ENCODE results near the gene LRRTM2. TPM values are rescaled to one million over a fixed set of nuclear protein-coding genes. Genes with fewer than 3 reads are reported as not detected.

Gene LRRTM2
- total and polyA plus RNA-seq, 2 donors (not counting 1 experiment from before 2014, with no cell fraction given) = 0.33 to 1.3 TPM

DNA sequence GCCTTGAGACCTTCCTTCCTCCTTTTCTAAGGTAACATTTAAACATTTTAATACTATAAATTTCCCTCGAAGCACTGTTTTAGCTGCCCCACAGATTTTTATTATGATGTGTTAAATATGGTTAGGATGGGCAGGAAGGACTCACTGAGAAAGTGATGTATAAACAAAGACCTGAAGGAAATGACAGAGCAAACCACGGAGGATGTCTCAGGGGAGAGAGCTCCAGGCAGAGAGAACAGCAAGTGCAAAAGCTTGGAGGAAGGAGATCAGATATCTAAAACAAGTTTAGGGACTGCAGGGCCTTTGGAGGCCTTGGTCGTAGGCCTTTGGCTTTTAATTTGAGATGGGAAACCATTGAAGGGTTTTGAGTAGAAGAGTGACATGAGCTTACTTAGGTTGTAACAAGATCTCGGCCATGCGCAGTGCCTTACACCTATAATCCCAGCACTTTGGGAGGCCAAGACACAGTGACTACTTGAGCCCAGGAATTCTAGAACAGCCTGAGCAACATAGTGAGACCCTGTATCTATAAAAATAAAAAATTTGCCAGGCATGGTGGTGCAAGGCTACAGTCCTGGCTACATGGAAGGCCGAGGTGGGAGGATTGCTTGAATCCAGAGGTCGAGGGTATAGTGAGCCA, 35.5 kb upstream of the LRRTM2 start:
- H3K79me2 ChIP-seq (ENCODE audit: control insufficient read depth, insufficient read depth, low read length) = no peaks in the 10 kb centered on the region
- H3K9me3 ChIP-seq (ENCODE audit: control insufficient read depth, insufficient read depth, low read depth, low read length) = no peaks in the 10 kb centered on the region
- no peak overlapping the region for H3K27ac ChIP-seq (ENCODE audit: insufficient read depth, low read length)
- DNase-seq (ENCODE audit: low read depth in 2 of 2) = no peak
- H3K36me3 ChIP-seq (ENCODE audit: control insufficient read depth, insufficient read depth, low read length) = peaks cover 2% of the 10 kb centered on the region
- no peaks in the 10 kb centered on the region for H3K4me1 ChIP-seq (ENCODE audit: control insufficient read depth, extremely low read depth, insufficient read depth, low read length)
- no peaks in the 10 kb centered on the region for H4K20me1 ChIP-seq (ENCODE audit: control insufficient read depth, extremely low read depth, insufficient read depth, low read length)
- no peak overlapping the region for H3K4me3 ChIP-seq (replicated peaks in 1 of 4; ENCODE audit: control extremely low read depth in 1 of 4, insufficient read depth in 1 of 4, low read depth in 3 of 4, low read length in 4 of 4)
- H3K27me3 ChIP-seq (ENCODE audit: control insufficient read depth, insufficient read depth, low read length) = no peaks in the 10 kb centered on the region
- H3K4me2 ChIP-seq (ENCODE audit: extremely low read depth, insufficient read depth, low read length) = no peak overlapping the region
- H2AFZ ChIP-seq (ENCODE audit: low read length) = no peak overlapping the region
- TF ChIP-seq, protein P1, sequence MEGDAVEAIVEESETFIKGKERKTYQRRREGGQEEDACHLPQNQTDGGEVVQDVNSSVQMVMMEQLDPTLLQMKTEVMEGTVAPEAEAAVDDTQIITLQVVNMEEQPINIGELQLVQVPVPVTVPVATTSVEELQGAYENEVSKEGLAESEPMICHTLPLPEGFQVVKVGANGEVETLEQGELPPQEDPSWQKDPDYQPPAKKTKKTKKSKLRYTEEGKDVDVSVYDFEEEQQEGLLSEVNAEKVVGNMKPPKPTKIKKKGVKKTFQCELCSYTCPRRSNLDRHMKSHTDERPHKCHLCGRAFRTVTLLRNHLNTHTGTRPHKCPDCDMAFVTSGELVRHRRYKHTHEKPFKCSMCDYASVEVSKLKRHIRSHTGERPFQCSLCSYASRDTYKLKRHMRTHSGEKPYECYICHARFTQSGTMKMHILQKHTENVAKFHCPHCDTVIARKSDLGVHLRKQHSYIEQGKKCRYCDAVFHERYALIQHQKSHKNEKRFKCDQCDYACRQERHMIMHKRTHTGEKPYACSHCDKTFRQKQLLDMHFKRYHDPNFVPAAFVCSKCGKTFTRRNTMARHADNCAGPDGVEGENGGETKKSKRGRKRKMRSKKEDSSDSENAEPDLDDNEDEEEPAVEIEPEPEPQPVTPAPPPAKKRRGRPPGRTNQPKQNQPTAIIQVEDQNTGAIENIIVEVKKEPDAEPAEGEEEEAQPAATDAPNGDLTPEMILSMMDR (conservative IDR thresholded peaks at IDR 0.05 in 1 of 2, IDR thresholded peaks at IDR 0.05 in 1 of 2; ENCODE audit: low read depth in 1 of 2, low read length in 2 of 2) = no peak
- TF ChIP-seq EZH2 (IDR thresholded peaks at IDR 0.05; ENCODE audit: low read length, missing control alignments) = no peak
- H3K9ac ChIP-seq (ENCODE audit: insufficient read depth, low read length) = no peak overlapping the region

DNA sequence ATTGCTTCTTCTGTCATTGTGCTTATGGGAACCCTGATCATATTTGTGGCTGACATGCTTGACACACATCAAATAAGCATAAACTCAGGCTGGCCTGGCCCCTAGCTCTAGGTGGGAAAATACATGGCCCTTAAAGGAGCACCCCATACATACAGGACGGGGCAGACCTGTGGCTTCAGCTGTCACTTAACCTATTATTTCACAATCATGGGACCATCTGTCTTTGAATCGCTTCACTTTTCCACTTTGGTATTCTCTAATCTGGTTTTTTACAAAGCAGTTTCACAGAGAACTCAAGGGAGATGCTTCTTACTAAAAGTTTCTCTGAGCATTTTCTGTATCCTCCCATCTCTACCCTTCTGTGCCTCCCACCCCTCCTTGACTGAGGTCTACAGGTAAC, 34.6 kb upstream of the LRRTM2 start:
- H3K4me1 ChIP-seq (ENCODE audit: control insufficient read depth, extremely low read depth, insufficient read depth, low read length) = no peaks in the 10 kb centered on the region
- no peak for TF ChIP-seq EZH2 (IDR thresholded peaks at IDR 0.05; ENCODE audit: low read length, missing control alignments)
- no peak overlapping the region for H3K27ac ChIP-seq (ENCODE audit: insufficient read depth, low read length)
- no peaks in the 10 kb centered on the region for H3K9me3 ChIP-seq (ENCODE audit: control insufficient read depth, insufficient read depth, low read depth, low read length)
- no peak overlapping the region for H3K4me3 ChIP-seq (replicated peaks in 1 of 4; ENCODE audit: control extremely low read depth in 1 of 4, insufficient read depth in 1 of 4, low read depth in 3 of 4, low read length in 4 of 4)
- H3K36me3 ChIP-seq (ENCODE audit: control insufficient read depth, insufficient read depth, low read length) = peaks cover 2% of the 10 kb centered on the region
- no peak for DNase-seq (ENCODE audit: low read depth in 2 of 2)
- H4K20me1 ChIP-seq (ENCODE audit: control insufficient read depth, extremely low read depth, insufficient read depth, low read length) = no peaks in the 10 kb centered on the region
- no peak overlapping the region for H3K4me2 ChIP-seq (ENCODE audit: extremely low read depth, insufficient read depth, low read length)
- H2AFZ ChIP-seq (ENCODE audit: low read length) = no peak overlapping the region
- no peak overlapping the region for H3K9ac ChIP-seq (ENCODE audit: insufficient read depth, low read length)
- H3K79me2 ChIP-seq (ENCODE audit: control insufficient read depth, insufficient read depth, low read length) = no peaks in the 10 kb centered on the region
- no peaks in the 10 kb centered on the region for H3K27me3 ChIP-seq (ENCODE audit: control insufficient read depth, insufficient read depth, low read length)

DNA sequence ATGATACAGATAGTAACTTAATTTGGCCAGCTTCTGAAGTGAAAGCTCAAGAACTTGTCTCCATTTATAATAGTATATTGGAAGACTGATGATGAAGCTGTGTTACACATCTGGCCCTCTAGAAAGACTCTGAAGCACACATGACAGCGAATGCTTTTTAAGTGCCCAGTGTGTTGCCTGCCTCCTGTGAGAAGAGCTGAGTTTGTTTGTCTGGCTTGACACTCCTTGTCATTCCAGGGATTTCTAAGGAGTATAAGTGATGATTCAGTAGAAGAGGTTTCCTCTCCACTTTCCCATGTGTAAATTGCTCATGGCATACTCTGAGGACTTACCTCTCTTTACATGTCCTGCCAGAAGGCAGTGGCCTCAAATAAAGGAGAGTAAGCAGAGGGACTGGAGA, 30.4 kb upstream of the LRRTM2 start:
- TF ChIP-seq EZH2 (IDR thresholded peaks at IDR 0.05; ENCODE audit: low read length, missing control alignments) = no peak
- TF ChIP-seq, protein P1 (conservative IDR thresholded peaks at IDR 0.05 in 1 of 2, IDR thresholded peaks at IDR 0.05 in 1 of 2; ENCODE audit: low read depth in 1 of 2, low read length in 2 of 2) = no peak

More for the DNA sequence above, 30.4 kb upstream of the LRRTM2 start:
- H3K4me3 ChIP-seq (replicated peaks in 1 of 4; ENCODE audit: control extremely low read depth in 1 of 4, insufficient read depth in 1 of 4, low read depth in 3 of 4, low read length in 4 of 4) = no peak overlapping the region
- H4K20me1 ChIP-seq (ENCODE audit: control insufficient read depth, extremely low read depth, insufficient read depth, low read length) = no peaks in the 10 kb centered on the region
- H2AFZ ChIP-seq (ENCODE audit: low read length) = no peak overlapping the region
- H3K4me2 ChIP-seq (ENCODE audit: extremely low read depth, insufficient read depth, low read length) = no peak overlapping the region
- H3K27ac ChIP-seq (ENCODE audit: insufficient read depth, low read length) = no peak overlapping the region
- no peaks in the 10 kb centered on the region for H3K4me1 ChIP-seq (ENCODE audit: control insufficient read depth, extremely low read depth, insufficient read depth, low read length)
- no peaks in the 10 kb centered on the region for H3K9me3 ChIP-seq (ENCODE audit: control insufficient read depth, insufficient read depth, low read depth, low read length)
- no peaks in the 10 kb centered on the region for H3K27me3 ChIP-seq (ENCODE audit: control insufficient read depth, insufficient read depth, low read length)
- no peak overlapping the region for H3K9ac ChIP-seq (ENCODE audit: insufficient read depth, low read length)
- no peaks in the 10 kb centered on the region for H3K79me2 ChIP-seq (ENCODE audit: control insufficient read depth, insufficient read depth, low read length)
- peak in 1 of 2 donors; percentile 86 for DNase-seq (ENCODE audit: low read depth in 2 of 2)
- H3K36me3 ChIP-seq (ENCODE audit: control insufficient read depth, insufficient read depth, low read length) = peaks cover 2% of the 10 kb centered on the region

Data from fibroblast of lung (primary cell).